Measurements from ENCODE around the gene BRI3BP.
"Not testable (repeated sequence)": the region's sequence is repeated elsewhere in the genome, so short reads cannot be mapped to it uniquely, and the experiment has no call there.

The BRI3BP gene

GRCh38 chr12:125065021-125065918 lies 71.8 kb downstream of the BRI3BP start, which contains the start of gene AACS:
Gene AACS, plus strand, starts transcription at chr12:125065435. Its CDS starts 150 bp downstream, at chr12:125065585.
- DNase-seq (peak; percentile 70 to 72), ATAC-seq (peak; percentile 96)
- Mint-ChIP-seq H3K4me3 (peak within 1 kb of the TSS; percentile 90 to 91), H3K27me3 (peaks cover 16% of the 10 kb centered on the region), H3K27ac (peak within 1 kb of the TSS; percentile 5 to 74), H3K9me3 (no peaks in the 10 kb centered on the region), H3K4me1 (peaks cover 26% of the 10 kb centered on the region)

GRCh38 chr12:125065919-125066570 lies 72.6 kb downstream of the BRI3BP start:
- Mint-ChIP-seq H3K27ac (peak overlapping the region in 1 of 2 donors; percentile 74), H3K9me3 (no peaks in the 10 kb centered on the region), H3K4me3 (peak overlapping the region; percentile 90 to 91), H3K27me3 (peaks cover 16% of the 10 kb centered on the region), H3K4me1 (peaks cover 26% of the 10 kb centered on the region)
- no peak for DNase-seq
- peak; percentile 2 for ATAC-seq

GRCh38 chr12:125068391-125068790 lies 74.9 kb downstream of the BRI3BP start:
- Mint-ChIP-seq H3K4me1 (peaks cover 26% of the 10 kb centered on the region), H3K27me3 (peaks cover 5% of the 10 kb centered on the region), H3K9me3 (no peaks in the 10 kb centered on the region), H3K27ac (peak overlapping the region in 1 of 2 donors; percentile 46), H3K4me3 (no peak overlapping the region)
- DNase-seq, result no peak
- ATAC-seq, result no peak

GRCh38 chr12:125069616-125070015 lies 76.2 kb downstream of the BRI3BP start:
- H3K27ac Mint-ChIP-seq, result no peak overlapping the region
- no peaks in the 10 kb centered on the region for H3K27me3 Mint-ChIP-seq
- H3K9me3 Mint-ChIP-seq, result no peaks in the 10 kb centered on the region
- no peak for ATAC-seq
- no peak for DNase-seq
- H3K4me3 Mint-ChIP-seq, result no peak overlapping the region
- H3K4me1 Mint-ChIP-seq, result peaks cover 22% of the 10 kb centered on the region

GRCh38 chr12:125070112-125070511 lies 76.7 kb downstream of the BRI3BP start:
- no peaks in the 10 kb centered on the region for H3K9me3 Mint-ChIP-seq
- H3K27ac Mint-ChIP-seq, result no peak overlapping the region
- DNase-seq, result no peak
- peaks cover 21% of the 10 kb centered on the region for H3K4me1 Mint-ChIP-seq
- ATAC-seq, result no peak
- no peak overlapping the region for H3K4me3 Mint-ChIP-seq
- no peaks in the 10 kb centered on the region for H3K27me3 Mint-ChIP-seq

GRCh38 chr12:125070661-125071390 lies 77.4 kb downstream of the BRI3BP start:
- H3K9me3 Mint-ChIP-seq, result no peaks in the 10 kb centered on the region
- DNase-seq (no peak), ATAC-seq (no peak)
- no peaks in the 10 kb centered on the region for H3K27me3 Mint-ChIP-seq
- H3K27ac Mint-ChIP-seq, result no peak overlapping the region
- peaks cover 19% of the 10 kb centered on the region for H3K4me1 Mint-ChIP-seq
- no peak overlapping the region for H3K4me3 Mint-ChIP-seq

- H3K27ac Mint-ChIP-seq, result no peak overlapping the region
- H3K4me3 Mint-ChIP-seq, result no peak overlapping the region
- no peaks in the 10 kb centered on the region for H3K9me3 Mint-ChIP-seq
- no peaks in the 10 kb centered on the region for H3K27me3 Mint-ChIP-seq
- peaks cover 13% of the 10 kb centered on the region for H3K4me1 Mint-ChIP-seq
- DNase-seq, result no peak
- ATAC-seq, result no peak
Measured at GRCh38 chr12:125071456-125071855, 78.0 kb downstream of the BRI3BP start.

GRCh38 chr12:125072496-125072895 lies 79.1 kb downstream of the BRI3BP start:
- Mint-ChIP-seq H3K9me3 (no peaks in the 10 kb centered on the region), H3K27ac (no peak overlapping the region), H3K27me3 (no peaks in the 10 kb centered on the region), H3K4me3 (no peak overlapping the region), H3K4me1 (peaks cover 5% of the 10 kb centered on the region)
- DNase-seq (no peak), ATAC-seq (no peak)

- H3K4me3 Mint-ChIP-seq, ATAC-seq, H3K9me3 Mint-ChIP-seq, H3K27me3 Mint-ChIP-seq, H3K4me1 Mint-ChIP-seq, DNase-seq: not testable (repeated sequence)
- H3K27ac Mint-ChIP-seq, result peak overlapping the region in 1 of 2 donors; percentile 12
Measured at GRCh38 chr12:125074294-125074693, 80.8 kb downstream of the BRI3BP start.

- Mint-ChIP-seq H3K27ac (no peak overlapping the region), H3K4me1 (no peaks in the 10 kb centered on the region), H3K27me3 (no peaks in the 10 kb centered on the region), H3K4me3 (no peak overlapping the region), H3K9me3 (no peaks in the 10 kb centered on the region)
- no peak for ATAC-seq
- no peak for DNase-seq
Measured at GRCh38 chr12:125076103-125076502, 82.7 kb downstream of the BRI3BP start.

- H3K9me3 Mint-ChIP-seq, result no peaks in the 10 kb centered on the region
- H3K4me3 Mint-ChIP-seq, result no peak overlapping the region
- H3K27me3 Mint-ChIP-seq, result no peaks in the 10 kb centered on the region
- ATAC-seq (no peak), DNase-seq (no peak)
- H3K4me1 Mint-ChIP-seq, result no peaks in the 10 kb centered on the region
- H3K27ac Mint-ChIP-seq, result no peak overlapping the region
Measured at GRCh38 chr12:125079084-125079483, 85.6 kb downstream of the BRI3BP start.

GRCh38 chr12:125079648-125080645 lies 86.5 kb downstream of the BRI3BP start:
- H3K4me3 Mint-ChIP-seq, result no peak overlapping the region
- no peaks in the 10 kb centered on the region for H3K4me1 Mint-ChIP-seq
- ATAC-seq (no peak), DNase-seq (no peak)
- H3K27me3 Mint-ChIP-seq, result no peaks in the 10 kb centered on the region
- no peak overlapping the region for H3K27ac Mint-ChIP-seq
- H3K9me3 Mint-ChIP-seq, result no peaks in the 10 kb centered on the region
